Neuronal stem cell (in vitro differentiated cells): ENCODE measurements around the gene RELN.

Experiments
- DNase-seq: peaks from one replicate; pipeline ENCODE4 v3.0.0-alpha.2; 2013; ENCODE audit warnings: low spot score
- H2AFZ ChIP-seq: one replicate; pipeline ENCODE4 v1.6.1; 2013; ENCODE audit warnings: mild to moderate bottlenecking, low read length, inconsistent platforms
- H2AK5ac ChIP-seq: 2 replicates; pipeline ENCODE4 v1.6.1; 2013; ENCODE audit warnings: low read depth, mild to moderate bottlenecking, inconsistent platforms, low read length, moderate library complexity, mixed read lengths
- H2BK120ac ChIP-seq: 2 replicates; pipeline ENCODE4 v1.6.1; 2013; ENCODE audit warnings: low read depth, mild to moderate bottlenecking, inconsistent platforms, low read length, moderate library complexity, mixed read lengths
- H2BK12ac ChIP-seq: one replicate; pipeline ENCODE4 v1.6.1; 2013; ENCODE audit warnings: low read length, inconsistent platforms
- H2BK15ac ChIP-seq: 2 replicates; pipeline ENCODE4 v1.6.1; 2013; ENCODE audit warnings: mild to moderate bottlenecking, low read length, inconsistent platforms, mixed read lengths
- H2BK5ac ChIP-seq: one replicate; pipeline ENCODE4 v1.6.1; 2013; ENCODE audit warnings: inconsistent platforms, mild to moderate bottlenecking, low read length, moderate library complexity
- H3K14ac ChIP-seq: one replicate; pipeline ENCODE4 v1.6.1; 2013; ENCODE audit warnings: low read length, inconsistent platforms
- H3K18ac ChIP-seq: 2 replicates; pipeline ENCODE4 v1.6.1; 2013; ENCODE audit warnings: low read length, inconsistent platforms
- H3K23ac ChIP-seq: 2 replicates; pipeline ENCODE4 v1.6.1; 2013; ENCODE audit warnings: low read depth, mild to moderate bottlenecking, mixed read lengths, low read length, inconsistent platforms; ENCODE audit not compliant: poor library complexity
- H3K27ac ChIP-seq: replicated peaks from 3 replicates; pipeline ENCODE4 v1.5.1; 2013; ENCODE audit warnings: low read length, inconsistent platforms
- H3K27me3 ChIP-seq, 3 experiments: 2 replicates each; pipeline ENCODE4 v1.6.1; 2013; ENCODE audit warnings: low read length in 3 of 3, mild to moderate bottlenecking in 2 of 3, inconsistent platforms in 1 of 3, low read depth in 1 of 3, mixed read lengths in 1 of 3, moderate library complexity in 1 of 3; ENCODE audit not compliant: control insufficient read depth in 3 of 3, insufficient read depth in 3 of 3
- H3K36me3 ChIP-seq, 2 donors: replicated peaks in 1 of 2; 2 replicates each; pipeline ENCODE4 v1.6.1; 2013; ENCODE audit warnings: low read length in 2 of 2; ENCODE audit not compliant: control insufficient read depth in 2 of 2, insufficient read depth in 2 of 2
- H3K4ac ChIP-seq: 2 replicates; pipeline ENCODE4 v1.6.1; 2013; ENCODE audit warnings: inconsistent platforms, mild to moderate bottlenecking, low read length, moderate library complexity
- H3K4me1 ChIP-seq, 2 donors: 1 replicate in 1 of 2; 2 replicates in 1 of 2; pipeline ENCODE4 v1.6.1; 2013; ENCODE audit warnings: low read length in 2 of 2, low read depth in 1 of 2; ENCODE audit not compliant: control insufficient read depth in 2 of 2, insufficient read depth in 1 of 2
- H3K4me2 ChIP-seq: one replicate; pipeline ENCODE4 v1.6.1; 2013; ENCODE audit warnings: mild to moderate bottlenecking, low read length, inconsistent platforms; ENCODE audit not compliant: insufficient read depth, poor library complexity, severe bottlenecking
- H3K4me3 ChIP-seq, 2 donors: 2 replicates each; pipeline ENCODE4 v1.5.1; 2013; ENCODE audit warnings: low read length in 2 of 2, mild to moderate bottlenecking in 2 of 2, inconsistent platforms in 1 of 2, moderate library complexity in 1 of 2
- H3K79me1 ChIP-seq: one replicate; pipeline ENCODE4 v1.6.1; 2013; ENCODE audit warnings: low read depth, mild to moderate bottlenecking, inconsistent platforms, low read length, moderate library complexity
- H3K9ac ChIP-seq: one replicate; pipeline ENCODE4 v1.6.1; 2013; ENCODE audit warnings: mild to moderate bottlenecking, low read depth, low read length, inconsistent platforms; ENCODE audit not compliant: poor library complexity
- H3K9me3 ChIP-seq, 2 donors: replicated peaks in 1 of 2; 2 replicates each; pipeline versions ENCODE3 to v1.6.1; 2013; ENCODE audit warnings: low read length in 2 of 2, mild to moderate bottlenecking in 2 of 2, inconsistent platforms in 1 of 2, low read depth in 1 of 2, mixed read lengths in 1 of 2, moderate library complexity in 1 of 2; ENCODE audit not compliant: control insufficient read depth in 2 of 2, insufficient read depth in 1 of 2
- H4K8ac ChIP-seq: one replicate; pipeline ENCODE4 v1.6.1; 2013; ENCODE audit warnings: low read depth, mild to moderate bottlenecking, inconsistent platforms, low read length, moderate library complexity
- H4K91ac ChIP-seq: one replicate; pipeline ENCODE4 v1.6.1; 2013; ENCODE audit warnings: low read length, low read depth, mild to moderate bottlenecking, inconsistent platforms; ENCODE audit not compliant: poor library complexity
- WGBS, 2 donors: extraction: QIAGEN DNeasy Blood & Tissue Kit; methylation state at CpG; one replicate each; pipeline ENCODE4 v1.1.7; 2013; ENCODE audit warnings: missing lambda C conversion rate in 2 of 2, mixed read lengths in 1 of 2; ENCODE audit not compliant: insufficient read length in 2 of 2, insufficient replicate concordance in 1 of 2; ENCODE audit errors: extremely low coverage in 2 of 2; 5-methylcytosine and 5-hydroxymethylcytosine counted together

The RELN gene

DNA sequence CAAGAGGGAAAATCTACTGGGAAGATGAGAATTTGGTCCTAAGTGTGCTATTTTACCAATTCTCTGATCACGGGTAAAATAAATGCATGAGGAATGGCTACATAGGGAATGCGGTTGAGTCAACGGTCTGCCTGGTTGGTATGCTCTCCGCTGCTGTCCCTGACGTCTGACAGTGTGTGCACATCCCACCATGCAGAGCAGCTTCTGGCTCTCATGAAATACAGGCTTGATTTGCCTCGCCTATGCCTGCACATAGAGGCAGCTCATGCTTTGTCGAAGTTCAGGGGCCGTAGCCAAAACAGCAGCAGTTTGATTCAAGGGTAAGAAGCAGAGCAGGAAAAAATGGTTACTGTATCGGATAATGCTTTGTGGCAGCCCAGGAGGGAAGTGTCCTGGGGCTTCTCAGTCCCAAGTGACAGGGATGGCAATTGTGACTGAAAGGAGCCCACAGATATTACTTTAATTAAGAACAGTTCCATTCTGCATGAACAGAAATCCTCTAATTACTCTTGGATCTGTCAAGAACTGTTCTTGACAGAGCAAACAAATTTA lies 275.0 kb downstream of the RELN start:
- H3K9ac ChIP-seq: peak overlapping the region; percentile 70
- peak overlapping the region; percentile 73 for H3K23ac ChIP-seq
- no peak overlapping the region for H4K8ac ChIP-seq
- H3K4me1 ChIP-seq: peaks cover 0 to 3% of the 10 kb centered on the region in 2 donors
- H3K27me3 ChIP-seq: no peaks in the 10 kb centered on the region
- no peak overlapping the region for H2BK5ac ChIP-seq
- H3K4me2 ChIP-seq: no peak overlapping the region
- no peak overlapping the region for H2AFZ ChIP-seq
- no peak overlapping the region for H3K4ac ChIP-seq
- no peak overlapping the region for H2BK12ac ChIP-seq
- no peak overlapping the region for H3K18ac ChIP-seq
- no peak overlapping the region for H2AK5ac ChIP-seq
- H3K27ac ChIP-seq: no peak overlapping the region
- H2BK15ac ChIP-seq: no peak overlapping the region
- WGBS, 2 donors: no CpG with 5 or more reads among the region's 9 CpGs
- H3K79me1 ChIP-seq: no peaks in the 10 kb centered on the region
- H3K36me3 ChIP-seq: no peaks in the 10 kb centered on the region
- no peak overlapping the region for H2BK120ac ChIP-seq
- peak overlapping the region; percentile 71 for H3K14ac ChIP-seq
- H4K91ac ChIP-seq: no peak overlapping the region
- H3K4me3 ChIP-seq: no peak overlapping the region
- no peaks in the 10 kb centered on the region for H3K9me3 ChIP-seq
- no peak for DNase-seq

- H2BK120ac ChIP-seq: no peak overlapping the region
- WGBS, 2 donors: no CpG with 5 or more reads among the region's 4 CpGs
- H3K4me3 ChIP-seq: no peak overlapping the region
- H3K18ac ChIP-seq: no peak overlapping the region
- DNase-seq: no peak
- H3K36me3 ChIP-seq: no peaks in the 10 kb centered on the region
- no peak overlapping the region for H3K23ac ChIP-seq
- no peak overlapping the region for H3K4me2 ChIP-seq
- H2AFZ ChIP-seq: no peak overlapping the region
- no peaks in the 10 kb centered on the region for H3K27me3 ChIP-seq
- H2BK12ac ChIP-seq: no peak overlapping the region
- H2BK5ac ChIP-seq: no peak overlapping the region
- H4K91ac ChIP-seq: no peak overlapping the region
- H3K9me3 ChIP-seq: no peaks in the 10 kb centered on the region
- no peak overlapping the region for H3K4ac ChIP-seq
- H4K8ac ChIP-seq: no peak overlapping the region
- H3K79me1 ChIP-seq: no peaks in the 10 kb centered on the region
- H3K27ac ChIP-seq: no peak overlapping the region
- no peak overlapping the region for H2AK5ac ChIP-seq
- H3K4me1 ChIP-seq: peaks cover 0 to 3% of the 10 kb centered on the region in 2 donors
- H2BK15ac ChIP-seq: no peak overlapping the region
- no peak overlapping the region for H3K9ac ChIP-seq
- H3K14ac ChIP-seq: no peak overlapping the region
Measured at GRCh38 chr7:103712991-103713778, 276.3 kb downstream of the RELN start.

DNA sequence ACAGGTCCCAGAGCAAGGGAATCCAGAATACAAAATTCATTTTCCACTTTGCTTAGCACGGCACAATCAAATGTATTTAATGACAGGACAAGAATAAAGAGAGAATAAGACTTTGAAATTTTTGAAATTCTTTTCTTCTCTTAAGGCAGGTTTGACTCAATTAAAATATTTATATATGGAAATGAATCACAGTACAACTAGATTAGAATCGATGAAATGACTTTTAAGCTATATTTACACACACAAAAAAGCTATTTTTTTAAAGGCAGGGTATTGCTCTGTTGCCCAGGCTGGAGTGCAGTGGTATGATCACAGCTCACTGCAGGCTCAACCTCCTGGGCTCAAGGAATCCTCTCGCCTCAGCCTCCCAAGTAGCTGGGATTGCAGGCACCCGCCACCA lies 278.0 kb downstream of the RELN start:
- DNase-seq: no peak
- H3K79me1 ChIP-seq: no peaks in the 10 kb centered on the region
- no peak overlapping the region for H4K91ac ChIP-seq
- H3K4me3 ChIP-seq: no peak overlapping the region
- H3K27ac ChIP-seq: no peak overlapping the region
- no peak overlapping the region for H3K4me2 ChIP-seq
- H4K8ac ChIP-seq: no peak overlapping the region
- peaks cover 0 to 3% of the 10 kb centered on the region in 2 donors for H3K4me1 ChIP-seq
- no CpG with 5 or more reads among the region's 4 CpGs for WGBS, 2 donors
- H2AK5ac ChIP-seq: no peak overlapping the region
- no peak overlapping the region for H2AFZ ChIP-seq
- H2BK120ac ChIP-seq: no peak overlapping the region
- H3K36me3 ChIP-seq: no peaks in the 10 kb centered on the region
- no peak overlapping the region for H2BK15ac ChIP-seq
- H3K4ac ChIP-seq: no peak overlapping the region
- no peak overlapping the region for H3K14ac ChIP-seq
- H3K18ac ChIP-seq: no peak overlapping the region
- H2BK5ac ChIP-seq: no peak overlapping the region
- no peaks in the 10 kb centered on the region for H3K27me3 ChIP-seq
- no peak overlapping the region for H3K23ac ChIP-seq
- no peak overlapping the region for H3K9ac ChIP-seq
- H2BK12ac ChIP-seq: no peak overlapping the region
- H3K9me3 ChIP-seq: no peaks in the 10 kb centered on the region

DNA sequence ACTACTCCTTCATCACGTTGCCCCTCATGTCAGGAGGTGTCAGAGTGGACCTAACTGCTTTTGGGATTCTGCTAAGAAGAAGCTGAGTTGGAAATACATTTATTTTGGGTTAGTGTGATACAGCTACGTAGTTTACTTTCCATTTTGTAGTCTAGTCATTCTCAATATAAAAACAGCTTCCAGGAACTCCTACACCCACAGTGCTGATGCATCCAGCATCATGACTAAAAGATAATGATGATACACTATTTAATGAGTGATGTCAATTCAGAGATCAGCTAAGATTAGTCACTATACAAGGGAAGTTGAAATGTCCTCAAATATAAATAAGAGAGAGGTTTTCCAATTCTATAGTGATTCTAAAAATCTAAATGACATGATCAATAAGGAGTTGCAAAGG lies 279.2 kb downstream of the RELN start:
- Histone ChIP-seq H2BK12ac (no peak overlapping the region), H2AK5ac (no peak overlapping the region)
- no peak for DNase-seq

More for the DNA sequence above, 279.2 kb downstream of the RELN start:
- WGBS, 2 donors: no CpG with 5 or more reads among the region's 2 CpGs
- H3K14ac ChIP-seq: no peak overlapping the region
- no peak overlapping the region for H3K4me2 ChIP-seq
- H3K18ac ChIP-seq: no peak overlapping the region
- no peak overlapping the region for H2BK15ac ChIP-seq
- no peak overlapping the region for H3K9ac ChIP-seq
- H3K27me3 ChIP-seq: no peaks in the 10 kb centered on the region
- H2AFZ ChIP-seq: no peak overlapping the region
- no peaks in the 10 kb centered on the region for H3K79me1 ChIP-seq
- H3K4ac ChIP-seq: no peak overlapping the region
- no peaks in the 10 kb centered on the region for H3K36me3 ChIP-seq
- no peak overlapping the region for H2BK5ac ChIP-seq
- no peak overlapping the region for H3K27ac ChIP-seq
- H4K8ac ChIP-seq: no peak overlapping the region
- no peaks in the 10 kb centered on the region for H3K9me3 ChIP-seq
- H4K91ac ChIP-seq: no peak overlapping the region
- no peak overlapping the region for H3K23ac ChIP-seq
- H3K4me3 ChIP-seq: no peak overlapping the region
- peaks cover 0 to 3% of the 10 kb centered on the region in 2 donors for H3K4me1 ChIP-seq
- no peak overlapping the region for H2BK120ac ChIP-seq
